Breast epithelium (tissue), 3 donors: ENCODE measurements around the gene TOP3B.

Source experiments
- POLR2AphosphoS5 ChIP-seq, 3 donors: sonication (generic); formaldehyde crosslinking; IDR thresholded peaks; one replicate each; pipeline ENCODE4 v1.6.1; 2017; ENCODE audit warnings: antibody characterized with exemption in 3 of 3
- TF ChIP-seq, protein P1 (sequence below), 3 donors: fragments of 450-650 bp; IDR thresholded peaks; one replicate each; pipeline ENCODE4 v1.5.1; 2016 to 2017; ENCODE audit warnings: antibody characterized with exemption in 3 of 3, mild to moderate bottlenecking in 3 of 3, moderate library complexity in 3 of 3

DNA sequence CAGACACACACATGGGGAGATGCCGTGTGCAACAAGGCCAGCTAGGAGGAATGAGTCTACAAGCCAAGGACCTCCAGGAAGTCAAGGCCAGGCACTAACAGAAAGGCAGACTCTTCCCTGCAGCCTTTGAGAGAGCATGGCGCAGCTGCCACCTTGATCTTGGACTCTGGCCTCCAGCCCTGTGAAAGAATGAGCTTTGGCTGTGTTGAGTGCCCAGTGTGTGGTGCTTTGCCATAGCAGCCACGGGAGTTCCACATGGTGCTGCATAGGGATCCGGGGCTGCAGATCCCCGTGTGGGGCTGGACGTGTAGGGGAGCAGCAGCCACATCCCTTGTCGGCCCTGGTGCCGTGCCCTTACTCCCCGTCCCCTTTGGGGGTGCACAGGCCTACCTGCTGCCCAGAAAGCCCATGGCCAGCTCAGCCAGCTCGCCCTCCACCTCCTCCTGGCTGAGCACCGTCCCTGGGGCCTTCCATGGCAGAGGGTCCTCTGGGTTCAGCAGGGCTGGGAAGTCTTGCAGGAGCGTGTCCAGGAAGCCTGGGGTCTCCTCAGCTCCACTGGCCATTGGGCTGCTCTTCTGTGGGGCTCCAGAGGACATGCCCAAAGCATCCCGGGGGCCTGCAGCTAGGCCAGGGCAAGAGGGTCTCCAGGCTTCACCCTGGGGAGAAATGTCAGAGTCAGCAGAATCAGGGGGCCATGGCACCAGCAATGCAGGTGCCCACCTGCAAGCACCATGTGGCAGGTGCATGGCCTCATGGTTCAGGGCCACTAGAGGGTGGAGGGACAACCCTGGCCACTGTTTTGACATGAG is 36.9 kb downstream of the TOP3B start:
- TF ChIP-seq POLR2AphosphoS5 (IDR thresholded peaks at IDR 0.05) = no peak
- TF ChIP-seq, protein P1, sequence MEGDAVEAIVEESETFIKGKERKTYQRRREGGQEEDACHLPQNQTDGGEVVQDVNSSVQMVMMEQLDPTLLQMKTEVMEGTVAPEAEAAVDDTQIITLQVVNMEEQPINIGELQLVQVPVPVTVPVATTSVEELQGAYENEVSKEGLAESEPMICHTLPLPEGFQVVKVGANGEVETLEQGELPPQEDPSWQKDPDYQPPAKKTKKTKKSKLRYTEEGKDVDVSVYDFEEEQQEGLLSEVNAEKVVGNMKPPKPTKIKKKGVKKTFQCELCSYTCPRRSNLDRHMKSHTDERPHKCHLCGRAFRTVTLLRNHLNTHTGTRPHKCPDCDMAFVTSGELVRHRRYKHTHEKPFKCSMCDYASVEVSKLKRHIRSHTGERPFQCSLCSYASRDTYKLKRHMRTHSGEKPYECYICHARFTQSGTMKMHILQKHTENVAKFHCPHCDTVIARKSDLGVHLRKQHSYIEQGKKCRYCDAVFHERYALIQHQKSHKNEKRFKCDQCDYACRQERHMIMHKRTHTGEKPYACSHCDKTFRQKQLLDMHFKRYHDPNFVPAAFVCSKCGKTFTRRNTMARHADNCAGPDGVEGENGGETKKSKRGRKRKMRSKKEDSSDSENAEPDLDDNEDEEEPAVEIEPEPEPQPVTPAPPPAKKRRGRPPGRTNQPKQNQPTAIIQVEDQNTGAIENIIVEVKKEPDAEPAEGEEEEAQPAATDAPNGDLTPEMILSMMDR (IDR thresholded peaks at IDR 0.05) = no peak
